GM21447 (cell line): Measurements from ENCODE around the gene PAXX.
"Not testable (repeated sequence)": the region's sequence is repeated elsewhere in the genome, so short reads cannot be mapped to it uniquely, and the experiment has no call there.

Source experiments
- ATAC-seq: cut with Tn5 transposase; IDR thresholded peaks from one replicate; pipeline ENCODE4 v1.9.1; 2021; ENCODE audit not compliant: unreplicated experiment

PAXX gene

GRCh38 chr9:137000177-137000930 is 8.1 kb downstream of the PAXX start:
- ATAC-seq, result no peak

DNA sequence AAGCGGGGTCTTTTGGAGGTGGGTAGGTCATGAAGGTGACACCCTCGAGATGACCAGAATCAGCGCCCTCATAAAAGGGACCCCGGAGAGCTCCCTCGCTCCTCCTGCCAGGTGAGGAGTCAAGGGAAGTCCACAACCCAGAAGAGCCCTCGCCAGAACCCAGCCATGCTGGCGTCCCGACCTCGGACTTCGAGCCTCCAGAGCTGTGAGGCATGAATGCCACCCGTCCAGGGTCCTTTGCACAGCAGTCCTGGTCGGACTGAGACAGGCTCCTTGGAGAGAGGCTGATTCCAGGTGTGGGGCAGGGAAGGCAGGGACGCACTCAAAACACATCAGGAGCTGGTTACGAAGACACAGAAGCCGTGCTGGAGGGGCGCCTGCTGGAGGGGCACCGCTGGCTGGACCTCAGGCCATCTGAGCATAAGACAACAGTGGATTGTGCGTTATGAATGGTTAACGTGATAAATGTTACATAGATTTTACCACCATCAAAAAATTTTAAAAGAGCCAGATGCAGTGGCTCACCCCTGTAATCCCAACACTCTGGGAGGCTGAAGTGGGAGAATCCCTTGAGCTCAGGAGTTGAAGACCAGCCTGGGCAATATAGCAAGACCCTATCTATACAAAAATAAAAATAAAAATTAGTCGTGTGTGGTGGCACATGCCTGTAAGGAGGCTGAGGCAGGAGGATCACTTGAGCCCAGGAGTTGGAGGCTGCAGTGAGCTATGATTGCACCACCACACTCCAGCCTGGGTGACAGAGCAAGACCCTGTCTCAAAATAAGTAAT is 9.8 kb downstream of the PAXX start:
- ATAC-seq, result no peak

DNA sequence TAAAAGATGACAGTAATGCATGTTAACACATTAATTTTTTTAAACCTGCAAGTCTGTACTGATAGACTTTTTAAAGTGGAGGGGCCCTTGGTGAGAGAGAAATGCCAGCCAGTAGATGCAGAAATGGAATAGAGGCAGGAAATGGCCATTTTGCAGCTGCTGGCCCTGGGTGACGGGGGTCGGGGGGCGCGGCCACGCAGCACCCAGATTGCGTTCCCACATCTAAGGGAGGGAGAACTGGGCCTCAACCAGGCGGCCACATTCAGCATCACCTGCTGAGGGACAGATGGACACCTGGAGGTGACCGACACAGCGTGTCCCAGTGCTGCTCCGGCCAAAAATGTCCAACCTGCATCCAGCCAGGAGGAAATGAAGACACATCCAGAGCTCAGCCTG is 10.4 kb downstream of the PAXX start:
- ATAC-seq, result no peak

DNA sequence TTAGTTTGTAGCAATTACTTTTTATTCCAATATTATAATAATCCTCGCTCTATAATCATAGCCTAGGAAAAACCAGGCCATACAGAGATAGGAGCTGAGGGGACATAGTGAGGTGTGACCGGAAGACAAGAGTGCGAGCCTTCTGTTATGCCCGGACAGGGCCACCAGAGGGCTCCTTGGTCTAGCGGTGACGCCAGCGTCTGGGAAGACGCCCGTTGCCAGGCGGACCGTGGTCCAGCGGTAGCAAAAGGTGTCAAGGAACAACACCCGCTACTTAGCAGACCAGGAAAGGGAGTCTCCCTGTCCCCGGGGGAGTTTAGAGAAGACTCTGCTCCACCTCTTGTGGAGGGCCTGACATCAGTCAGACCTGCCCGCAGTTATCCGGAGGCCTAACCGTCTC is 12.1 kb downstream of the PAXX start:
- not testable (repeated sequence) for ATAC-seq

DNA sequence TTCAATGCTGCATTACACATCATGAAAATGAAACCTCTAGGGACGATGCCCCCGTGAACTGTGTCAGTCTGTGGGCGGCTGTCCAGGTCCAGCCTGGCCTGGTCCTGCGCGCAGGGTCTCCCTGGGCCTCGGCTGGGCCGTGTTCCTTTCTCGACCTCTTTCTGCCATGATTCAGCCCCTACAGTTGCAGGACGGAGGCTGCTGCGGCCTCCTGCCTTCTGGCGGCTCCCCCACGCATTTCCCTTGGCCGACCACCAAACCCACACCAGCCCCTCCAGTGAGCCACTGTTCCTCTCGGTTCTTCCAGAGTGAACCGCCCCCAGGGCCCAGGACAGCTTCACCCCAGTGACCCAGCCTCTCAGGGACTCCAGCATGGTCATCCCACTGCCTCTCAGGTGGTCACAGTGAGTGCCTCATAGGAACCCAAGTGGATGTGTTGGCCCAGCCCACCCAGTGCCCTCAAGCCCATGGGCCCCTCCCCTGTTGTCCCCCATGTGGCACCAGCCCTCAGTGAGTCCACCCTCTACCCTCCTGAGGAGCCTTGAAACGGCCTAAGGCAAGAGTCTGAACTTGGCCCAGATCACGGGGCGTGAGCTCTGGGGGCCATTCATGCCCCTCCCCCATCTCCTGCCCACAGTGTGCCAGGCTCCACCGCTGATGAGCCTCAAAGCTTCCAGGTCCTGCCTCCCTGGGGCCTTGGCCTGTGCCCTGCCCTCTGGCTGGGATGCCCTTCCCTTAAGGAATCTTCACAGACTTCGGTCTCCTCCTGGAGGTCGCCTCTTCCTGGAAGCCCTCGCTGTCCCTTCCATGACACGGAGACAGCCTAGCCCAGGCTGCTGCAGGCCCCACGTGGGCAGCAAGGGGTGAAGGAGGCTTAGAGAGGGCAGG is 14.1 kb downstream of the PAXX start:
- ATAC-seq, result no peak

GRCh38 chr9:137007108-137007815 is 15.0 kb downstream of the PAXX start:
- ATAC-seq, result no peak

- no peak for ATAC-seq
Measured at GRCh38 chr9:137007816-137008270, 15.6 kb downstream of the PAXX start.

DNA sequence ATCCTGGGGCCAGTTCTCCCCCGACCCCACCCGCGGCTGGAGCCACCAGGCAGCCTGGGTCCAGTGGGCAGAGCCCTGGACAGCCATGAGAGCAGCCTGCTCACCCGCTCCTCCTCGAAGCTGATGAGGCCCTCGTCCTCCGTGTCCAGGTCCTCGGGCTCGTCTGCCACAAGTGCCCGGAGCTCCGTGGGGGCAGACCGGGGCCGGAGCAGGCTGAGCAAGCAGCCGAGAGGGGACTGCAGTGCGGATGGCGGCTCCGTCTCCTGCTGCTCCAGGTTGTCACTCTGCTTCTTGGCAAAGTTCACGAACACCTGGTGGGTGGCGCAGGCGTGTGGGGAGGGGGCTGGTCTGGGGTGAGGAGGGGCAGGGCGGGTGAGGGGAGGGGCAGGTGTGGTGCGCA is 16.1 kb downstream of the PAXX start:
- ATAC-seq, result no peak

GRCh38 chr9:137009217-137009616 is 17.0 kb downstream of the PAXX start:
- no peak for ATAC-seq

DNA sequence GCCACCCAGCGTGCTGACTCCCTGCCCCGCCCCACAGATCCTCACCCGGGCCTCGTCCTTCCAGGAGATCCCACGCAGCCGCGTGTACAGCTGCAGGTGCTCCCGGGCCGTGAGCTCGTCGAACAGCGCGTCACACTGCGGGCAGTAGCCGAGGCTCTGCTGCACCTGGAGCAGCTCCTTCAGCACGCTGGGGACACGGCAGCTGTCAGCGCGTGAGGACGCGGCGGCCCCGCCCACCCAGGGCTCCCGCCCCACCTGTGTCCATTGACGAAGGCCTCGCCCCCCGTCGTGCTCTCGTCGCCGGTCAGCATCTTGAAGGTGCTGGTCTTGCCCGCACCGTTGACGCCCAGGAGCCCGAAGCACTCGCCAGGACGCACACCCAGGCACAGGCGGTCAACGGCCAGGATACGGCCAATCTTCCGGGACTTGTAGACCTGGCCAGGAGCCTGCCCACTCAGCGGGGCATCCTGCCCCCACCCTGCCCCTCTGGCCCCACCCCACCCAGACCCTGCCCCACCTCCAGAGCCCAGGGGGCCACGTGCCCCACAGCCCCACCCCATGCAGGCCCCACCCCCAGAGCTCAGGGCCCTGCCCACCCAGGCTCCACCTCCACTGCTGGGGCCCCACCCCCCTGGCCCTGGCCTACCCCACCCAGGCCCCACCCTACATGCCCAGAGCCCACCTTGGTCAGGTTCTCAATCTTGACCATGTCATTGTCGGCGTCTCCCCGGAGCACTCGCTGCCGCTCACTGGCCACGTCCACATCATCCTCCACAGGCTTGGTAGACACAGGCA is 17.9 kb downstream of the PAXX start:
- no peak for ATAC-seq

GRCh38 chr9:137011156-137011555 is 18.9 kb downstream of the PAXX start:
- ATAC-seq, result no peak

DNA sequence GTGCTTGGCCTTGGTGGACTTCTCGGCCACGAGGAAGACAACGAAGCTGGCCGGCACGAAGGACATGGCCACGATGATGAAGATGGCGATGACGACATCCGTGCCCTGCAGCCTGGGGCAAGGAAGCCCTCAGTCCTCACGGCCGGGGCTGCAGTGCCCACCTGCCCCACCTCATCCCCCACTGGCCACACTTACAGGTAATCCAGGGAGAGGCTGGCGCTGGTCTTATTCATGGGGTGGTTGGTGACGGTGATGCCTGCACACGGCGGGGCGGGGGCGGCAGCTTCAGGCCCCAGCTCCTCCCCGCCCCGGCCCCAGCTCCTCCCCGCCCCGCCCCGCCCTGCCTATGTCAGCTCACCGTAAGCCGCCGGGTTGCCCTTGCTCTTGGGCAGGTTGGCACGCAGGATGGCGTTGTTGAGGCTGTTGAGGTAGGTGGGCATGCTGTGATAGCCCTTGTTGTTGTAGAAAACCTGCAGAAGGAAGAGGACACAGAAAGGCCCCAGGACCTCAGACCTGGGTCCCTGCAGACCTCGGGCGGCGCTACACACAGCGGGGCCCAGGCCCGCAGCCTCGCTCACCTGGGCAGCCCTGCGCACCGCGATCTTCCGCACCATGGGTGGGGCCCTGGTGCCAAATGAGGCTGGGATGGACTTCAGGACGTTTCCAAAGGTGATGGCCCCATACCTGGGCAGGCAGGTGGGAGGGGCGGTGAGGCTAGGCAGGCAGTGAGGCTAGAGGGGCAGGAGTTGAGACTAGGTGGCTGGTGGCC is 19.9 kb downstream of the PAXX start:
- no peak for ATAC-seq

DNA sequence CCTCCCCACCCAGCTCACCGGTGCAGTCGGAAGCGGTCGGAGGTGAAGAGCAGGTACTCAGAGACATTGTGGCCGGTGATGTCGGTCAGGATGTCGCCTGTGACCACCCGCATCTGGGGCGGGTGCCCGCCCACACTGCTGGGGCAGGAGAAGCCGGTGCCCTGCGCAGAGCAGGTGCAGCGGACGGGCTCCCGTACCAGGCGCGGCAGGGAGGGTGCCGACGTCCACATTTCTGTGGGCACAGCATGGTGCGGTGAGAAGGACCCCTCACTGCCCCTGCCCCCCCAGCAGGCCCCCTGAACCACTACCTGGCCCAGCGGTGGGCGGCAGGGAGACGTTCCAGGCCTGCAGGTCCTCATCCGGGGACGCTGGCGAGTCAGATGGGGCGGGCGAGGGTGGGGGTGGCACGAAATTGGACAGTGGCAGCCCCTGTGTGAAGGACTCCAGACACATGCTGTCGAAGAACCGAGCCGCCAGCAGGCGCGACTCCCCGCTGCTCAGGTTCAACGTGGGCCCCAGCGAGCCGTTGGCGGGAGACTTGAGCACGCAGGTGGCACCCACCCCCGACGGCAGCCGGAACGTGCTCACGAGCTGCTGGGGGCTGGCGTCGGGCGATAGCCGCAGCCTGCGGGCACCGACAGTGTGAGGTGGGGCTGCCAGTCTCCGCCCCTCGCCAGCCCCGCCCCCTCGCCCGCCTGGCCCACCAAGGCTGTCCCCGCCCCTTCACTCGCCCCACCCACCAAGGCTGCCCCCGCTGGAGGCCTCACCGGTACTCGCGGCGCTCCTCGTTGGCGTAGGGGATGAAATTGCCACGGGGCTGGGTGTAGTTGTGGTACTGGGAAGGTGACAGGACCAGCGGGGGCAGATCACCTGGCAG is 20.7 kb downstream of the PAXX start:
- ATAC-seq, result no peak

DNA sequence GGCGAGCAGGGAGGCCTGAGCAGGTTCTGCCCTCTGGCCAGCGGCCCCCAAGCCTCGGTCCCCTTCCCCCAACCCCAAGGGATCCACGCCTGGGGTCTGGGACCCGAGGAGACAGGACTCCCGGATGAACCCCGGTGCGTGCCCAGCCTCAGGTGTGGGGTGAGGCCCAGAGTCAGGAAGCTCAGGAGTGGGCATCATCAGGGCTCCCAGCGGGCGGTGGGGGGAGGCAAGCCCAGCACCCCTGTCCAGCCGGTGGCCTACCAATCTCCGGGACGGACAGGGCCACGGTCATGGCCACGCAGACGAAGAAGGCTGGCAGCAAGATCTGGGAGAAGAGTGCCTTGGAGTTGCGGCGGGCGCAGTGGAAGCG is 21.3 kb downstream of the PAXX start:
- no peak for ATAC-seq

DNA sequence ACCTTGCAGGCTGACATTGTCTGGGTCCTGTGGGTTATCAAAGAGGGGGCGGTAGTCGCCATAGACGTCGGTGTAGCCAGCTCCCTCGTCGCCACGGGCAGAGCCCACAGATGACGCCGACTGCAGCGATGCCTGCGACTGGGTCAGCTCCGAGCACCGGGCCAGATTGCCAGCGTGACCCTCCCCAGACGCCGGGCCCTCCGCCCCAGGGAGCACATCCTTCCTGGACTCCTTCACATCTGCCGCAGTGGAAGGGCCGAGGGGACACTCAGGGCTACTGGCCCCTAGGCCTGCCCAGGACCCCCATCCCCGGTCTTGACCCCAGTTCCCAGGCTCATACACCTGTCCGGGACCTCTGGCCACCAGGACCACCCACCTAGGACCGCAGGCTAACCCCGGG is 21.9 kb downstream of the PAXX start:
- ATAC-seq, result no peak

GRCh38 chr9:137014776-137015539 is 22.7 kb downstream of the PAXX start:
- no peak for ATAC-seq

DNA sequence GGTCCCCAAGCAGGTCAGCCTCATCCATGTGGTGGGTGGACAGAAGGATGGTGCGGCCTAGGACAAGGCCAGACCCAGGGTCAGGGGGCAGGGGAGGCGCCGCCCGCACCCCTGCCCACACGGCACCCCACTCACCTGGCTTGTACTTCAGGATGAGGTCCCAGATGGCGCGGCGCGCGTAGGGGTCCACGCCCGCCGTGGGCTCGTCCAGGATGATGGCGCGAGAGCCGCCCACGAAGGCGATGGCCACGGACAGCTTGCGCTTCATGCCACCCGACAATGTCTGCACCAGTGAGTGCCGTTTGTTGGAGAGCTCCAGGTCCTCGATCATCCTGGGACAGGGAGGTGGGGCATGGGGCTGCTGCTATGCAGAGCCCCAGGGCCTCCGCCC is 23.3 kb downstream of the PAXX start:
- no peak for ATAC-seq

DNA sequence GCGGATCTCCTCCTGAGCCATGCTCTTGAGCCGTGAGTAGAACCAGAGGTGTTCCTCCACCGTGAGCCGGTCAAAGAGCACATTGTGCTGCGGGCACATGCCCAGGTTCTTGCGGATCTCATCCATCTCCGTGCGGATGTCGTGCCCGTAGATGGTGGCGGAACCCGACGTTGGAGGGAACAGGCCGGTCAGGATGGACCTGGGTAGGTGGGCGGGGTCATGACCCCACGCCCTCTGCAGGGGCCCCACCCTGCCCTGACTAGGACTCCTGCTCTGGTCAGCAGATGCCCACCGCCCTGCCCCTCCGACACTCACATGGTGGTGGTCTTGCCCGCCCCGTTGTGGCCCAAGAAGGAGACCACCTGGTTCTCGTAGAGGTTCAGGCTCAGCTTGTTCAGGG is 23.8 kb downstream of the PAXX start:
- ATAC-seq, result no peak
